Pons (tissue), 1 donor: ENCODE measurements around the gene KAT14.
"Not testable (repeated sequence)": the region's sequence is repeated elsewhere in the genome, so short reads cannot be mapped to it uniquely, and the experiment has no call there.

Source experiments
- DNase-seq: peaks from one replicate; pipeline ENCODE4 v3.0.0-alpha.2; 2016; ENCODE audit warnings: low spot score

Gene KAT14, protein sequence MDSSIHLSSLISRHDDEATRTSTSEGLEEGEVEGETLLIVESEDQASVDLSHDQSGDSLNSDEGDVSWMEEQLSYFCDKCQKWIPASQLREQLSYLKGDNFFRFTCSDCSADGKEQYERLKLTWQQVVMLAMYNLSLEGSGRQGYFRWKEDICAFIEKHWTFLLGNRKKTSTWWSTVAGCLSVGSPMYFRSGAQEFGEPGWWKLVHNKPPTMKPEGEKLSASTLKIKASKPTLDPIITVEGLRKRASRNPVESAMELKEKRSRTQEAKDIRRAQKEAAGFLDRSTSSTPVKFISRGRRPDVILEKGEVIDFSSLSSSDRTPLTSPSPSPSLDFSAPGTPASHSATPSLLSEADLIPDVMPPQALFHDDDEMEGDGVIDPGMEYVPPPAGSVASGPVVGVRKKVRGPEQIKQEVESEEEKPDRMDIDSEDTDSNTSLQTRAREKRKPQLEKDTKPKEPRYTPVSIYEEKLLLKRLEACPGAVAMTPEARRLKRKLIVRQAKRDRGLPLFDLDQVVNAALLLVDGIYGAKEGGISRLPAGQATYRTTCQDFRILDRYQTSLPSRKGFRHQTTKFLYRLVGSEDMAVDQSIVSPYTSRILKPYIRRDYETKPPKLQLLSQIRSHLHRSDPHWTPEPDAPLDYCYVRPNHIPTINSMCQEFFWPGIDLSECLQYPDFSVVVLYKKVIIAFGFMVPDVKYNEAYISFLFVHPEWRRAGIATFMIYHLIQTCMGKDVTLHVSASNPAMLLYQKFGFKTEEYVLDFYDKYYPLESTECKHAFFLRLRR

GRCh38 chr20:18137412-18138265, at the start of gene KAT14, which contains the start of gene PET117:
Gene KAT14, plus strand, starts transcription at chr20:18137863. Its CDS starts 4,798 bp downstream, at chr20:18142661.
Gene PET117, plus strand, starts transcription at chr20:18137863. Its CDS starts 93 bp downstream, at chr20:18137956.
- peak; percentile 84 for DNase-seq

- DNase-seq, result not testable (repeated sequence)
Observed at GRCh38 chr20:18088298-18088697, 49.4 kb upstream of the KAT14 start.

GRCh38 chr20:18088841-18089240, 48.8 kb upstream of the KAT14 start:
- not testable (repeated sequence) for DNase-seq

DNA sequence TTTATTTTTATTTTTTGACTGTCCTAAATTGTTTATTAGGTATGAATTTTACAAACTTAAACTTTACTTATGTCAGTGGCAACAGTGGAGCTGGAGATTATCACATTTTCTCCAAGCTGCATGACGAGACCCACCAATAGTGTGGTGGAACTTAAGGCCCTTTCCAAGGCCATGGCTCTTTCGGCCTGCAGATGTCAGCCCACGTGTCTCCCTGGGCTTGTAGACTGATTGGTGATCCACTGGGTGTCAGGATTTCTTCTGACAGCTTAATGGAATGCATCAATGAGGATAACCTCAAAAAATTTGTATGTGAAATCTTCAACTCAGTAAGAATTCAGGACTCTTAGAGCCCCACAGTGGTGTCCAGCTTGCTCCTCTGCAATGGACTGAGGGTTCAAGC, 47.6 kb upstream of the KAT14 start:
- peak; percentile 3 for DNase-seq

DNA sequence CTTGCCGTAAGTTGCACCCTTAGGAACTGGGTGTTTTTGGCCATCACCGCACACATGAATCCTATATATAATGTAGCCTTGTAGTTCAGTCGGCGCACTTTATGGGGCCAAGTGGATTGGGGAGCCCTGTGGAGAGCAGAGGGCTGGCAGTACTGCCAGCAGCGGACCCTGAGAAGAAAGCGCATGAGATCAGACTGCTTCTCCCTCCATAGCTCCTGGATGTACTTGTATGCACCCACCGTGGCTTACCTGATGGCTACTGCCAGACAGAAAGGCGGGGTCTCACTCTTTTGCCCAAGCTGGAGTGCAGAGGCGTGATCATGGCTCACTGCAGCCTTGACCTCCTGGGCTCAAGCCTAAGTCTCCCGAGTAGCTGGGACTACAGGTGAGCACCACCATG, 47.2 kb upstream of the KAT14 start:
- DNase-seq, result no peak

- no peak for DNase-seq
Observed at GRCh38 chr20:18091623-18092022, 46.0 kb upstream of the KAT14 start.

- DNase-seq, result no peak
Observed at GRCh38 chr20:18092890-18093289, 44.8 kb upstream of the KAT14 start.

DNA sequence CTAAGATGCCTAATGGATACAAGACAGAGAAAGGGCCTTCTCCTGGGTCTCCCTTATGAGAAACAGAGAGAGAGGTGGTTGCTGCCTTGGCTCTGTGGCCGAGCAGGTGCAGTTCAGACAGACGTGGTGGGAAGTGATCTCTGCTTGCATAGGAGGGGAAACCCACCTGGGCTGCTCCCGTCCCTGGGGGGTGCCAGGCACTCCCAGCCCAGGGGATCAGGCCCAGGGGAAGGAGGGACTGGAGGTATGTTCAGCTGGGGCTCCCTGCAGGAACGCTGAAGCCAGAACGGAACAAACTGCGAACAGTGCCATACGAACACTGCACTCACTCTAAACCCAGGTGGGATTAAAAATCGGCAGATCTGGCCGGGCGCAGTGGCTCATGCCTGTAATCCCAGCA, 44.3 kb upstream of the KAT14 start:
- DNase-seq, result no peak

DNA sequence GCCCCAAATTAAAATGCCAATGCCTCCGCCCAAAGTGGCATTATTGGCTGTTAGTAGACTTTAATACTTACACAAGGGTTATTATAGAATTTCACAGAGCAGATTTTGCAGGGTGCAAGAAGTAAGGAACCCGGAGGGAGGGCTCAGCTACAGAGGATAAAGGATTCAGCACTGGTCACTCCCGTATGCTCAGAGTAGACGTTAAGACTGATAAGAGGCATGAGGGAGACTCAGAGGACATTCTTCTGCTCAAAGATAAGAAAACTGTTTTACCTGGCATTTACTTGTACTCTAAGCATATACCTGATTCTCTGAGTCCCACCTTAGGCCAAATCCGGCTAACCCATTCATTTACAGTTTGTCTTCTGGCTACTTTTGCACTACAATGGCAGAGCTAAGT, 43.5 kb upstream of the KAT14 start:
- DNase-seq, result no peak

GRCh38 chr20:18100569-18100968, 37.1 kb upstream of the KAT14 start:
- not testable (repeated sequence) for DNase-seq

GRCh38 chr20:18101125-18101810, 36.4 kb upstream of the KAT14 start:
- DNase-seq, result no peak

- DNase-seq, result no peak
Observed at GRCh38 chr20:18103497-18103896, 34.2 kb upstream of the KAT14 start.

DNA sequence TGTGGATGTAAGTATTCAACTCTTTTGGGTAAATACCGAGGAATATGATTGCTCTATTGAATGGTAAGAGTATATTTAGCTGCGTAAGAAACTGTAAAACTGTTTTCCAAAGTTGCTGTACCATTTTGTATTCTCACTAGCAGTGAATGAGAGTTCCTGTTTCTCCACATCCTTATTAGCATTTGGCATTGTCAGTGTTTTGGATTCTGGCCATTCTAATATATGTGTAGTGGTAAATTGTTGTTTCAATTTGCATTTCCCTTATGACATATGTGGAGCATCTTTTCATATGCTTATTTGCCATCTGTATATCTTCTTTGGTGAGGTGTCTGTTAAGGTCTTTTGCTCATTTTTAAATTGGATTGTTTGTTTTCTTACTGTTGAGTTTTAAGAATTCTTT, 29.3 kb upstream of the KAT14 start:
- no peak for DNase-seq

DNA sequence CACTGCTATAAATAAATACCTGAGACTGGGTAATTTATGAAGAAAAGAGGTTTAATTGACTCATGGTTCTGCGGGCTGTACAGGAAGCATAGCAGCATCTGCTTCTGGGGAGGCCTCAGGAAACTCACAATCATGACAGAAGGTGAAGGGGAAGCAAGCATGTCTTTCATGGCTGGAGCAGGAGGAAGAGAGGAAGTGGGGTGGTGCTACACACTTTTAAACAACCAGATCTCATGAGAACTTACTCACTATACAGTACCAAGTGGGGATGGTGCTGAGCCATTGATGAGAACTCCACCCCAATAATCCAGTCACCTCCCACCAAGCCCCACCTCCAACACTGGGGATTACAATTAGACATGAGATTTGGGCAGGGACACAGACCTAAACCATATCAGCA, 9.1 kb upstream of the KAT14 start:
- not testable (repeated sequence) for DNase-seq

DNA sequence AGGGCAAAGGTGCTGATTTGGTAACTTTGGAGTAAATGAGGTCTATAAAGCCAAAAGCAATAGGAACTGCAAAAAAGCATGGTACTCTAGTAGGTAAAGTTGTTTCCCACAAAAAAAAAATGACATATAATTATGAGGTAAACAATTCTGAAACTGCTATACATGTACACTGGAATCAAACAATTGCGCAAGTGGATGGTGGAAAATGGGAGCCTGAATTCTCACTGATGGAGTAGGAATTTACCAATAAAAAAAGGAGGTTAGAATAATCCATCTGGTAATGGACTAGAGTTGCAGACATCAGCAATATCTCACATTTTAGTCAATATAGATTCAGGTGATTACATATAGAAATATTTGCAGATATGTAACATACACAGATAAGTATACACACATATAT, 5.0 kb upstream of the KAT14 start:
- no peak for DNase-seq

- DNase-seq, result no peak
Observed at GRCh38 chr20:18133962-18134361, 3.7 kb upstream of the KAT14 start.

GRCh38 chr20:18138266-18138582, 561 bp downstream of the KAT14 start:
- DNase-seq, result no peak

- DNase-seq, result no peak
Observed at GRCh38 chr20:18138639-18139583, 1.2 kb downstream of the KAT14 start.

DNA sequence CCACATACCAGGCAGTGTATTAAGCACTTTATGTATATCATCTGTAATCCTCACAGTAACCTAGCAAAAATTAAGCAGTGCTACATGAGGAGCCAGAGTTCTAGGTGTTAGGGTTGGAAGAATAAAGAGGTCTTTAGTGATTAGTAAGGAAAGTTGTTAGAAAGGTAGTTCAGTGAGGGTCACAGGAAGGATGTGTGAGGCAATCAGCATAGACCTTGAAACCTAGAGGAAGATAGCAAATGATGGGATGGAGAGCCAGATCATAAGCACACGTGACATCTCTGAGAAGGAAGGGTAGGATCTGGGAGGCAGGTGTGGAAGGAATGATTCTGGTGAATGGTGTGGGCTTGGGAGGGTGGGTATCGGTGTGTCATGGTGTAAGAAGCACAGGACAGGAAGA, 2.2 kb downstream of the KAT14 start:
- no peak for DNase-seq

DNA sequence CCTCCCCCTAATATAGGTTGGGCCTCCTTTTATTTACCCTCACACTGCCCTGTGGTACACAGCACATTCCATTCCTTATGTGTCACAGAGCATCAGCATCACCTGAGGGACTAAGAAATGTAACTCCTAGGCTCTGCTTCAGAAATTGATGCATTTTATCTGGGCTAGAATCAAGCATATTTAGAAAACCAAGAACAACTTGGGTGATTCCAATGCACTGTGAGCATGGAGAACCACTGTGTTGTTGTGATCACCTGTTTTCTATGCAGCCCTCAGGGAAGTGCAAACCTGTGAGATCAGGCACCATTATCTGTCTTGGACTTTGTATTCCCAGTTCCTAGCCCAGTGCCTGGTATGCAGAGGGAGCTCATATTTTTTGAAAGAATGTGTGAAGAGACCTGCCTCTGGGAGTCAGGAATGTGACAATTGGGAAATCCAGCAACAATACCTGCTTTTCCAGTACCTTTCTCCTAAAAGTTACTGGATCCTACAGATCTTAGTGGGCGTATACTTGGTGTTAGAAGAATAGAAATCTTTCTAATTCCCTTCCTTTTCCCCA, 7.0 kb downstream of the KAT14 start:
- DNase-seq, result no peak
